ENCODE measurements around the gene UFL1. TPM values are rescaled to one million over a fixed set of nuclear protein-coding genes. Genes with fewer than 3 reads are reported as not detected.

Gene UFL1
- total RNA-seq, 1 experiment from 2014 or later, result 12.7 TPM

GRCh38 chr6:96502915-96503314, 18.7 kb upstream of the UFL1 start:
- H3K4me3 Mint-ChIP-seq, result no peak overlapping the region
- H3K4me1 ChIP-seq (ENCODE audit: insufficient read depth, low read length), result no peaks in the 10 kb centered on the region
- H2BK15ac ChIP-seq (ENCODE audit: low read depth, low read length), result no peak overlapping the region

More at GRCh38 chr6:96502915-96503314, 18.7 kb upstream of the UFL1 start:
- Histone ChIP-seq H3K23me2 (ENCODE audit: insufficient read length, low read depth, low read length, poor library complexity, severe bottlenecking) (no peaks in the 10 kb centered on the region), H2AK5ac (ENCODE audit: insufficient read length, low read length) (no peak overlapping the region), H4K5ac (ENCODE audit: insufficient read length, low read depth, low read length) (no peak overlapping the region), H3K79me2 (ENCODE audit: insufficient read depth, low read length) (no peaks in the 10 kb centered on the region), H2BK5ac (ENCODE audit: insufficient read length, low read length) (no peak overlapping the region), H3K14ac (ENCODE audit: insufficient read depth, low read length) (no peak overlapping the region), H2BK12ac (ENCODE audit: insufficient read length, low read depth, low read length) (no peak overlapping the region), H3K4ac (ENCODE audit: low read depth, low read length) (no peak overlapping the region), H3T11ph (ENCODE audit: low read length) (no peak overlapping the region), H3K79me1 (ENCODE audit: insufficient read depth, low read depth, low read length, poor library complexity, severe bottlenecking) (no peaks in the 10 kb centered on the region), H3K4me2 (ENCODE audit: insufficient read depth, insufficient read length, low read length) (no peak overlapping the region), H3K23ac (ENCODE audit: insufficient read length, low read depth, low read length) (no peak overlapping the region), H3K9me3 (ENCODE audit: control insufficient read depth, low read depth, low read length) (no peaks in the 10 kb centered on the region), H3K56ac (ENCODE audit: insufficient read length, low read depth, low read length) (no peak overlapping the region), H4K20me1 (ENCODE audit: control insufficient read depth, insufficient read depth, insufficient read length) (no peaks in the 10 kb centered on the region), H4K91ac (ENCODE audit: insufficient read length, low read depth, low read length) (no peak overlapping the region), H2BK120ac (ENCODE audit: low read depth, low read length, poor library complexity, severe bottlenecking) (no peak overlapping the region), H3K18ac (ENCODE audit: insufficient read length, low read depth, low read length) (no peak overlapping the region), H2BK20ac (ENCODE audit: low read depth, low read length, poor library complexity, severe bottlenecking) (no peak overlapping the region), H3K9ac (ENCODE audit: extremely low read depth, insufficient read length, low read length) (no peak overlapping the region), H2AFZ (ENCODE audit: low read length) (no peak overlapping the region), H3K27ac (ENCODE audit: insufficient read length, low read depth, low read length) (no peak overlapping the region), H4K8ac (replicated peaks; ENCODE audit: insufficient read length, low read depth, low read length) (no peak overlapping the region), H3K27me3 (ENCODE audit: insufficient read depth, low read length) (no peaks in the 10 kb centered on the region)
- WGBS (ENCODE audit: extremely low coverage, insufficient read length, low lambda C conversion rate), result no CpG with 5 or more reads among the region's 1 CpG
- no peak for TF ChIP-seq CTCF (conservative IDR thresholded peaks at IDR 0.05)
- no peaks in the 10 kb centered on the region for H3K4me1 Mint-ChIP-seq
- H3K36me3 Mint-ChIP-seq (ENCODE audit: insufficient read depth in 1 of 3, low read depth in 3 of 3), result peaks cover 9 to 46% (median 14%) of the 10 kb centered on the region in 3 experiments
- no peak for DNase-seq
- H3K27me3 Mint-ChIP-seq (ENCODE audit: low read depth), result no peaks in the 10 kb centered on the region
- no peak overlapping the region for H3K27ac Mint-ChIP-seq
- H3K9me3 Mint-ChIP-seq, result peaks cover 23 to 31% of the 10 kb centered on the region in 2 experiments
